Measurements from ENCODE around the gene EBLN1.

GRCh38 chr10:22170582-22170981 lies 47.2 kb downstream of the EBLN1 start:
- TF ChIP-seq CTCF (optimal IDR thresholded peaks at IDR 0.05 in 1 of 3, IDR thresholded peaks at IDR 0.05 in 1 of 3, conservative IDR thresholded peaks at IDR 0.05 in 1 of 3; ENCODE audit: extremely low read depth in 1 of 3, insufficient read depth in 2 of 3, low read length in 3 of 3) (no peak), EZH2 (IDR thresholded peaks at IDR 0.05; ENCODE audit: low read length) (no peak)
